Measurements from ENCODE around the gene STKLD1.
"Not testable (repeated sequence)": the region's sequence is repeated elsewhere in the genome, so short reads cannot be mapped to it uniquely, and the experiment has no call there.

The STKLD1 gene

GRCh38 chr9:133389025-133389557, 12.9 kb downstream of the STKLD1 start:
- Histone ChIP-seq H3F3A (ENCODE audit: control insufficient read depth, insufficient read depth) (no peaks in the 10 kb centered on the region), H3K9me3 (ENCODE audit: control insufficient read depth, insufficient read depth, low read length) (no peaks in the 10 kb centered on the region), H3K27me3 (ENCODE audit: control insufficient read depth, low read length) (no peaks in the 10 kb centered on the region), H3K79me2 (ENCODE audit: control insufficient read depth, low read length) (no peaks in the 10 kb centered on the region), H3K9me2 (replicated peaks; ENCODE audit: control insufficient read depth, low read length) (no peaks in the 10 kb centered on the region), H4K20me1 (ENCODE audit: control insufficient read depth, insufficient read depth, low read depth, low read length) (no peaks in the 10 kb centered on the region), H3K4me2 (ENCODE audit: low read length) (no peak overlapping the region), H3K4me1 (ENCODE audit: control insufficient read depth, low read length) (no peaks in the 10 kb centered on the region), H3K36me3 (ENCODE audit: control insufficient read depth, low read length) (no peaks in the 10 kb centered on the region), H3K27ac (ENCODE audit: low read depth, low read length) (no peak overlapping the region), H3K4me3 (ENCODE audit: low read length) (no peak overlapping the region)
- no peak for TF ChIP-seq EZH2phosphoT487 (IDR thresholded peaks at IDR 0.05; ENCODE audit: borderline replicate concordance, low read length)
- no peak for TF ChIP-seq CTCF (IDR thresholded peaks at IDR 0.05; ENCODE audit: low read depth, low read length, poor library complexity, severe bottlenecking)

GRCh38 chr9:133389562-133389961, 13.4 kb downstream of the STKLD1 start:
- Histone ChIP-seq H3K27ac (ENCODE audit: low read depth, low read length) (no peak overlapping the region), H3K36me3 (ENCODE audit: control insufficient read depth, low read length) (no peaks in the 10 kb centered on the region), H3K4me3 (ENCODE audit: low read length) (no peak overlapping the region), H3K4me1 (ENCODE audit: control insufficient read depth, low read length) (no peaks in the 10 kb centered on the region), H3K79me2 (ENCODE audit: control insufficient read depth, low read length) (no peaks in the 10 kb centered on the region), H3K9me2 (replicated peaks; ENCODE audit: control insufficient read depth, low read length) (no peaks in the 10 kb centered on the region), H3F3A (ENCODE audit: control insufficient read depth, insufficient read depth) (no peaks in the 10 kb centered on the region), H3K9me3 (ENCODE audit: control insufficient read depth, insufficient read depth, low read length) (no peaks in the 10 kb centered on the region), H3K27me3 (ENCODE audit: control insufficient read depth, low read length) (no peaks in the 10 kb centered on the region), H3K4me2 (ENCODE audit: low read length) (no peak overlapping the region), H4K20me1 (ENCODE audit: control insufficient read depth, insufficient read depth, low read depth, low read length) (no peaks in the 10 kb centered on the region)
- TF ChIP-seq CTCF (IDR thresholded peaks at IDR 0.05; ENCODE audit: low read depth, low read length, poor library complexity, severe bottlenecking) (no peak), EZH2phosphoT487 (IDR thresholded peaks at IDR 0.05; ENCODE audit: borderline replicate concordance, low read length) (no peak)

GRCh38 chr9:133390713-133391112, 14.5 kb downstream of the STKLD1 start:
- H3K4me3 ChIP-seq (ENCODE audit: low read length) = no peak overlapping the region

GRCh38 chr9:133391449-133391848, 15.3 kb downstream of the STKLD1 start:
- not testable (repeated sequence) for H3F3A ChIP-seq (ENCODE audit: control insufficient read depth, insufficient read depth); H3K36me3 ChIP-seq (ENCODE audit: control insufficient read depth, low read length); H3K4me2 ChIP-seq (ENCODE audit: low read length); H3K79me2 ChIP-seq (ENCODE audit: control insufficient read depth, low read length); H3K27ac ChIP-seq (ENCODE audit: low read depth, low read length); H3K4me1 ChIP-seq (ENCODE audit: control insufficient read depth, low read length); H3K27me3 ChIP-seq (ENCODE audit: control insufficient read depth, low read length); H3K9me3 ChIP-seq (ENCODE audit: control insufficient read depth, insufficient read depth, low read length); H3K4me3 ChIP-seq (ENCODE audit: low read length); H4K20me1 ChIP-seq (ENCODE audit: control insufficient read depth, insufficient read depth, low read depth, low read length); H3K9me2 ChIP-seq (replicated peaks; ENCODE audit: control insufficient read depth, low read length)

More at GRCh38 chr9:133390713-133391112, 14.5 kb downstream of the STKLD1 start:
- TF ChIP-seq CTCF (IDR thresholded peaks at IDR 0.05; ENCODE audit: low read depth, low read length, poor library complexity, severe bottlenecking) (no peak), EZH2phosphoT487 (IDR thresholded peaks at IDR 0.05; ENCODE audit: borderline replicate concordance, low read length) (no peak)
- H3F3A ChIP-seq (ENCODE audit: control insufficient read depth, insufficient read depth) = no peaks in the 10 kb centered on the region
- no peaks in the 10 kb centered on the region for H3K27me3 ChIP-seq (ENCODE audit: control insufficient read depth, low read length)
- H3K79me2 ChIP-seq (ENCODE audit: control insufficient read depth, low read length) = no peaks in the 10 kb centered on the region
- no peak overlapping the region for H3K27ac ChIP-seq (ENCODE audit: low read depth, low read length)
- H4K20me1 ChIP-seq (ENCODE audit: control insufficient read depth, insufficient read depth, low read depth, low read length) = no peaks in the 10 kb centered on the region
- H3K36me3 ChIP-seq (ENCODE audit: control insufficient read depth, low read length) = no peaks in the 10 kb centered on the region
- no peaks in the 10 kb centered on the region for H3K9me2 ChIP-seq (replicated peaks; ENCODE audit: control insufficient read depth, low read length)
- no peak overlapping the region for H3K4me2 ChIP-seq (ENCODE audit: low read length)
- no peaks in the 10 kb centered on the region for H3K4me1 ChIP-seq (ENCODE audit: control insufficient read depth, low read length)
- H3K9me3 ChIP-seq (ENCODE audit: control insufficient read depth, insufficient read depth, low read length) = no peaks in the 10 kb centered on the region

- not testable (repeated sequence) for H3K9me2 ChIP-seq (replicated peaks; ENCODE audit: control insufficient read depth, low read length); H3K4me1 ChIP-seq (ENCODE audit: control insufficient read depth, low read length); H4K20me1 ChIP-seq (ENCODE audit: control insufficient read depth, insufficient read depth, low read depth, low read length); H3K9me3 ChIP-seq (ENCODE audit: control insufficient read depth, insufficient read depth, low read length); H3K27ac ChIP-seq (ENCODE audit: low read depth, low read length); H3K4me3 ChIP-seq (ENCODE audit: low read length); H3K4me2 ChIP-seq (ENCODE audit: low read length); H3F3A ChIP-seq (ENCODE audit: control insufficient read depth, insufficient read depth); H3K36me3 ChIP-seq (ENCODE audit: control insufficient read depth, low read length); H3K79me2 ChIP-seq (ENCODE audit: control insufficient read depth, low read length); H3K27me3 ChIP-seq (ENCODE audit: control insufficient read depth, low read length)
Measured at GRCh38 chr9:133392308-133392707, 16.1 kb downstream of the STKLD1 start.
